Stimulated activated CD4-positive, alpha-beta T cell treated with anti-CD3 and anti-CD28 coated beads, TNF-alpha, amount 100 ng/mL, for 48 hours (primary cell): ENCODE measurements around the gene GPX2.

Source experiments
- DNase-seq, 3 donors: peaks; one replicate each; pipeline ENCODE4 v3.0.0-alpha.2; 2020; ENCODE audit warnings: low read depth in 3 of 3

GPX2 gene

GRCh38 chr14:64960762-64961276, 18.3 kb upstream of the GPX2 start:
- no peak for DNase-seq

DNA sequence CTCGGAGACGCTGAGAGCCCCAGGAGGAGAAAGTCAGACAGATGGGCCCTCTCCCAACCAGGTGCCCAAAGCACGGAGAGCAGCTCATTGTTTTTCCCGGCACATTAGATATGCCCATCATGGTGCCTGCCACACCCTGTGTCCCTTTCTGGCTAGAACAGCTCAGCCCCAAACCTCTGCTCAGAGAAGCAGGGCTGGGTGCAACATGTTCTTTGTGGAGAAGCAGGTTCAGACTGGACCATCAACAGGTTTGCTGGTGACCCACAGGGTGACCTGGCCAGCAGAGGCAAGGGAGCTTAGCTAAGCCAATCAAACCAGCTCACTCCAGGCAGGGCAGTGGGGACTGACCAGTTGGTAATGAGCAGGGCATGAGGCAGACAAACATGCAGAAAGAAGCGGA, 16.2 kb upstream of the GPX2 start:
- DNase-seq, result no peak

DNA sequence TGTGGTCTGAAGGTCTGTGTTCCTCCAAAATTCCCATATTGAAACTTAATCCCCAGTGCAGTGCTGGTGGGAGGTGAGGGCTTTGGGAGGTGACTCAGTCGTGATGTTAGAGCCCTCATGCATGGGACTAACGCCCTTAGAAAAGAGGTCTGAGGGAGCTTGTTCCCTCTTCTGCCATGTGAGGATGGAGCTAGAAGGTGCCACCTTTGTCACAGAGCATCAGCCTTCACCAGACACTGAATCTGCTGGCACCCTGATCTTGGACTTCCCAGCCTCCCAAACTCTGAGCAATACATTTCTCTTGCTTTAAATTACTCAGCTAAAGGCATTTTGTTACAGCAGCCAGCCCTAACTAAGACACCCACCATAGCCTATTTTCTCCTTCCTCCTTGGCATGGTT, 15.7 kb upstream of the GPX2 start:
- no peak for DNase-seq

DNA sequence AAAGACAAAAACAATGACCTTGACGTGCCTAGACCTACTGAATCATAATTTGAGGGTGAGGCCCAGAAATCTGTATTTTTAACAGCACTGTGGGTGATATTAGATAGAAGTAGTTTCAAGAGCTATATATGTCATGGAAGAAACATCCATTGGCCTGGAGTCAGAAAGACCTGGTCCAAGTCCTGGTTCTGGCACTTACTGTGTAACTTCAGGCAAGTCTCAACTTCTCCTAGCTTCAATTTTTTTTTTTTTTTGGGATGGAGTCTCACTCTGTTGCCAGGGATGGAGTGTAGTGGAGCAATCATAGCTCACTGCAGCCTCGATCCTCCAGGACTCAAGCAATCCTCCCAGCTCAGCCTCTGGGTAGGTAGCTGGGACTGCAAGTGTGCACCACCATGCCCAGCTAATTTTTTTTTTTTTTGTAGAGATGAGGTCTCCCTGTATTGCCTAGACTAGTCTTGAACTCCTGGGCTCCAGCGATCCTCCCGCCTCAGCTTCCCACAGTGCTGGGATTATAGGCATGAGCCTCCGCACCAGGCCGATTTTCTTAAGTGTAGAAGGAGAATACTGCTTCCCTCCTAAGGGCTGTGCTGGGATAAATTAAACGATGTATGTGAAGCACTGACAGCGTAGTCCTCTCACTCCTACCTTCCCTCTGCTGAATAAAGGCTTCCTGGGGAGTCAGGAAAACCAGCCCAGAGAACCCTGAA, 14.3 kb upstream of the GPX2 start:
- DNase-seq, result no peak

- no peak for DNase-seq
Observed at GRCh38 chr14:64955297-64955696, 12.8 kb upstream of the GPX2 start.

DNA sequence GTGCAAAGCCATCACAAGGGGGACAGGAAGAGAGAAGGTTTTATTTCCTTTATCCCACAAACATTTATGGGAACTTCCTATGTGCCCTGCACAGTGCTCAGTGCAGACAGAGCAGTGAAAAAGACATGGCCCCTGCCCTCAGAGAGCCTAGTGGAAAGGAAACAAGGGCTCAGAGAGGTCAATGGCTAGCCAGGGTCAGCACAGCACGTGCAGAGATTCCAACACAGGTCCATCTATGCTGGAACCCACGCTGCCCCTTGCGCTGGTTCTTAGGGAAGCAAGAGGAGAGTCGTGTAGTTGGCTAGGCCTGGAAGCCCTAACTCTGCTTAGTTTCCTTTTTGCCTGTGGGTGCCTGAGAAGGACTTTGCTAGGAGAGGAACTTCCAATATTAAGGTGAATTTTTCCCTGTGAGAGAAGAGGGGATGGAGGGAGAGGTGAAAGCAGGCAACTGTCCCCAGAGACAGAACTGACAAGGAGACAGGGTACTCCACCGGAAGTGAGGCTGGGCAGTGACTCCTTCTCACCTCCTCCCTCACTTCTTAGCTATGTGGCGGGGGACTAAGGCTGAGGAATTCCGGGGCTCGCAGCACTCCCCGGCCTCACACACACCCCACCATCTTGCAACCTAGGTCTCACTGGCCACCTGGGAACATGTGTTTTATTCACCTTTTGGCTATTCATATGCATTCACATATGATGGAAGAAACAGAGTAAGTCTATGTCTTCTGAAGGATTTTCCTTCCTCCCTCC, 12.1 kb upstream of the GPX2 start:
- no peak for DNase-seq

- no peak for DNase-seq
Observed at GRCh38 chr14:64953661-64954060, 11.1 kb upstream of the GPX2 start.

- no peak for DNase-seq
Observed at GRCh38 chr14:64953310-64953654, 10.7 kb upstream of the GPX2 start.

DNA sequence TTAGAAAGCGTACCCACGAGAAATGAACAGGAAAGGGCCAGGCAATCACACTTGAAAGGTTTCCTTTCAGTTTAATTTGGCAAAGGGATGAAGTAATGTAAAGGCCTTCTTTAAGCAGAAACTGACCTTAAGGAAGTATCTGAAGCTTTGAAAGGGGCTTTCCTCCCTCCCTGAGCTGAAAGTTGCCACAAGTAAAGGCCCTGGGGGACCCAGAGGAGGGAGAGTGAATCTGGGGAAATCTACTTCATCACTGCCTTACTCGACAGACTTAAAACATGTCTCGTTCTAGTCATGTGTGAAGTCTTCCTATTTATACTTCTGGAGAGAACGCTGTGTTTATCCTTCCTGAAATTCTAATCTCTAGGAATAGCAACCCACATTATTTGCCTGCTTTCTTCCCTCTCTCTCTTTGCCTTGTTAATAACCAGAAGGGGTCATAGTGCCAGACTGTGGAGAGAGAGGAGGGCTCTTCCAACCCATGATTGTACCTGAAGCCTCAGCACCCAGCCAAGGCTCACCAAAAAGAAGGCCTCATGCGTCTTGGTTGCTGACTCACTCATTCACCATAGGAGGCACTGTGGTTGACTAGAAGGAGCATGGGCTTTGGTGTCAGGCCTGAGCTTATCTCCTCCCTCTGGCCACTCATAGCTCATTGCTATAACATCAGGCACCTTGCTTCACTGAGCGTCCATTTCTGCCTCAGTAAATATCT, 10.2 kb upstream of the GPX2 start:
- no peak for DNase-seq

- DNase-seq, result no peak
Observed at GRCh38 chr14:64951724-64952123, 9.2 kb upstream of the GPX2 start.

- no peak for DNase-seq
Observed at GRCh38 chr14:64951291-64951690, 8.7 kb upstream of the GPX2 start.

DNA sequence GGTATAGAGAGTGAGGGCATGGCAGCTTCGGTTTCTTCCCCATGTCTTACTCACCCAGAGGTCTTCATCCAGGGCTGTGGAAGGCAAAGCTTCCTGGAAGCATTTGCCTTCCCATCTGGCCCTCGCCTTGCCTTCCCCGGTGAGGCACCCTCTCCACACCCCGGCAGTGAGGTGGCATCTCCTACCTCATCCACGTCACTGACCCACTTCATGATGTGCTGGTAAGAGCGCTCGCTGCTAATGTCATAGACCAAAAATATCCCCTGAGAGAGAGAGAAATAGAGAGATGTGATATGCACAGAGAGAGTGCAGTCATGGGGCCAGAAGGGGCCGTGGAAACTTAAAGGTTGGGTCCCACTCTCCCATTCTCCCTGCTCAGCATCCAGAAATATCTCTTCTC, 8.3 kb upstream of the GPX2 start:
- no peak for DNase-seq

DNA sequence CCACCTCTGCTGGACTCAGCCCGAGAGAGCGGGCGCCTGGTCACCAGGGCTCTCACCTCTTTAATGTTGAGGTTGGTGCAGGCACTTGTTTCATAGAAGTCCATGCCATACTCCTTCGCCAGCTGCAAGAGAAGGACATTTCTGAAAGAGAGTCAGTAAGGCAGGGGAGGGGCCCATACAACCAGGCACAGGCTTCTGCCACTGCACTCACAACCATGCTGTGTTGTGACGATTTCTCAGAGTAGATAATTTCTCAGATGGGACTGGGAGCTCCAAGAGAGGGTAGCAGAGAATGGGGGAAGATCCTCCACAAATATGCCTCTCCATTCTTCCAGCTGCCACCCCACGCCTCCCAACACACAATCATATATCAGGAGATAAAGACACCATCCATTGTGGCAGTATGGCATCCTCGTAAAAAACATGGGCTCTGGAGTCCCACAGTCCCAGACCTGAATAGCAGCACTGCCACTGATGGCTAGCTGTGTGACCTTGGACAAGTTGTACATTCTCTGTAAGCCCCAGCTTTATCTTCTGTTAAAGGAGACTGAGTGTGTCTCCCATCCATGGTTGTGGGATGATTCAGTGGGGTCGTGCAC, 6.2 kb upstream of the GPX2 start:
- DNase-seq, result no peak

DNA sequence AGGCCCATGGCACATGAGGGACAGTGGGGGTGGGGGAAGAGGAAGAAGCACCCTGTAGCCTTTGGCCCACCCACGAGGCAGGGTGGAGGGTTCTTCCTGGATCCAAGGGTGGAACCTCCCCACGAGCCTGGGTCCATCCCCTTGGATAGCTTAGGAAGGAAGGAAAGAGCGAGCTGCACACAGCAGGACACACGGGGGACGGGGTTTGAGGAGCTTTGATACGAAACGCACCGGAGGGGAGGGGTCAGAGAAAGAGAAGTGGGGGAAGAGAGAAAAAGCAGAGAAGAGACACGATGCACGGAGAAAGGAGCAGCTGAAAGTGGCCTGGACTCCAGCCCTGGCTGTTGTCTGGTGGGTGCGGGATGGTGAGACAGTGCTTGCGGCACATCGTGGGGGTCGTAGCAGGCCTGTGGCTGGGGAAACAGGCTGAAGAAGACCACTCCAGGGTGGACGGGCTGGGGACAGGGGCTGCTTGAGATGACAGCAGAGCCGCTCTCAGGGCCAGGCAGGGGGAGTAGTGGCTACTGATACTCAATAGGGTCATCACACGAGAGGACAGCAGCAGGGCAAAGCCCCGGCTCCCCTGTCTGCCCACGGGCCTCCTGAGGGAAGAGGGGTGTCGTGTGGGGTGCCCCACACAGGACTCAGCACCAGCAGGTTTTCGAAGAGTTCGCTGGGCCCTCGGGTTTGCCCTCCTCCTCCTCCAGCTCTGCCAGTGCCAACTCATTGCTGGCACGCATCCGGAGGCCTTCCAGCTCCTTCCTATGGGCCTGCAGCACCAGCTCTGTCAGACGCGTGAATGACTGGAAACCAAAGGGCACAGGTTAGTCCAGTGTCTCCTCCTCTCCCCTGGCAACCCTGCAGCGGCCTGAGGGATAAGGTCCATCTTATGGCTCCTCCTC, 5.4 kb upstream of the GPX2 start:
- no peak for DNase-seq

DNA sequence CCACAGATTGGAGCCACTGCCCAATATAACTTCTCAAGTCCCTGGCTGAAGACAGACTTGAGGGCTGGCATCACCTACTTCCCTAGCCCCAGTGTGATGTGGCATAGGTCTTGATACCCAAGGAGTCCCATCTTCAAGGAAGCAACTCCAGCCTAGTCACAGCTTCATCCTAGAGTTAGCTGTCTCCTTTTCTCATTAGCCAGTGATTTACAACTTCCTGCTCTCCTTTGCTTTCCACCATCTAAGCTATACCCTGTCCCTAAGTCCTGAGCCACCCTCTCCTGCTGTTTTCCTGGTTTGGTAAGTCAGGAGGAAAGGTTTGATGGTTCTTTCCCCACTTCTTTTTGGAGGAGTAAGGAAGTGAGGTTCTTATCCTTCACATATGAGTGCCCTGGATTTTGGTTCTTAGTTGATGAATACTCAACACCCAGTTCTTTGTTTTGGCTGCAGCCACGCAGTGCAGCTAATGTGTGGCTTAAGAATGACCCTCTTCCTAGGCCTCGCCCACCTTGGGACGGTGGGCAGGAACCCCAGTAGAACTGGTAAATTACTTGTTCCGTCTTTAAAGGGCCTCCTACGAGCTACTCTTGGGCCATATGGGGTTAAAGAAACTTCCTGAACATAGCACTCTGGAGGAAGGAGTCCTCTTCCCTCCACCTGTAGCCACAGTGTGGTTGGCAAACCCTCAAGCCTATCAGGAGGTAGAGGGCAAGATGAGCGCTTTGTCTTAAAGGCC, 3.9 kb upstream of the GPX2 start:
- DNase-seq, result no peak

DNA sequence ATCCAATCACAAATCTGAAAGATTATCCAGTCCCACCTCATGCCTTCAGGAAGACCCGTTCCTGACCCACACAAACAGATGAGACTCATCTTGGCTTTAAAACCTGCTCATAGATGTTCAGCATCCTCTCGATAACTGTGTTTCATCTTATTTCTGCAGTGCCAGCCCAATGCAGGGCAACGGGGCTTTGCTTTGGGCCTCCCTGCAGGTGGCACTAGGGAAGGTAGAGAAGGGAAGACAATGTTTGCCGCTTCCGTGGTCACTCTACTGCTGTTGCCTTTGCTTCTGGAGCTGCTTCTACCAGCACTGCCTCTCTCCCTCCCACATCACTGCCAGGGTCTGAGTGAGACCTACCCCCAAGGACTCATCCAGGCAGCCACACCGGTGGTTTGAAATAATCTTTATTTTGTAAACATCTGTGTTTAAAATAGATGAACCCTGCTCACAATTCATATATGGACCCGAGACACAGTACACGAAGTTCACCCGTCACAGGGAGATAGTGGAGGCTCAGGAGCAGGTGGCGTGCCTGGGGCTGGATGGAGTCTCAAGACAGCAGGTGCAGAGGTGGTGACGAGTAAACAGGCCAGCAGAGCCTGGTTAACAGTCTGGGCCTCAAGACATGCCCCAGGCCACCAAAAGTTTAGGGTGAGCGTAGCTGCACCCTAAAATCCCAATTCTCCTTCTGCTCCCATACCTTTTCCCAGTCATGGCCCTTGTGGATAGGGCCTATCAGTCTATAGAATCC, 3.1 kb upstream of the GPX2 start:
- no peak for DNase-seq

- no peak for DNase-seq
Observed at GRCh38 chr14:64944861-64945260, 2.3 kb upstream of the GPX2 start.

DNA sequence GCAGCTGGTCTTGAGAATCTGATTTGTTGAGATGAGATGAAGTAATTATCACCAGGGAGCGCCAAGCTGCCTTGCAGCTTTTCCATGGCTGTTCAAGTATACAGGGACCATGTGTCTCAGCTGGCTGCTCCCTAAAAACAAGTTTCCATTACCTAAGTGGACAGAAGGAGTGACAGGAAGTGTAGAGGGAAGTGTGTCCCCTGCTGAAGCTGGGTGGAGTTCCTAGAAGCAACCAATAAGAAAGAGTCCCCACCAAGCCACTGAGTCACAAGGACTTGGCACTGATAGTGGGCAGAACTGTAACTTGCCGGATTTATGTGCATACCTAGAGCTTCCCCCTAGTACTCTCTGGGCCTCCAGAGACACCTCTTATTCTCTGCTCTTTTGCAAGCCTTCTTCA, 1.5 kb upstream of the GPX2 start:
- no peak for DNase-seq

DNA sequence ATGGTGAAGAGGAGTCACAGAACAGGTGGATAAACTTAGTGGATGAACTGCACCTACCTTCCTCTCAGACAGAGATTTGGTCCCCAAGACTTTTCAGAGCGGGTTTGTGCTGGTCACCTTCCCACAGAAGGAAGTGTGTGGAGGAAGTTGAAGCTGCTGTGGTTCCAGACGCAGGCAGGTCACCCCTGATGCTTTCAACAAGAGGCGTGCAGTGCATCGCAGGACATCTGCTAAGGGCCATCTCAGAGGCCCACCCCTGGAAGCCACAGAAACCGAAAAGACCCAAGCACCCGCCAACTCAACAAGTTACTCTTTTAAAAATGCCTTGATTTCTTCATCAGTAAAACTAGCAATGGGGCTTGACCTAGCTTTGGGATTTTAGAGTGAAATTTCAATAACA, 1.0 kb upstream of the GPX2 start:
- DNase-seq, result no peak

- no peak for DNase-seq
Observed at GRCh38 chr14:64940336-64940910, 2.1 kb downstream of the GPX2 start.
